SU-DHL-6 (cell line): Measurements from ENCODE around the gene NEIL1.

Source experiments
- H2AFZ ChIP-seq: fragments of 200-600 bp; sonication (generic); 2 replicates; pipeline ENCODE4 v1.6.1; 2014; ENCODE audit warnings: low read depth, mild to moderate bottlenecking, moderate library complexity, mixed read lengths, antibody characterized with exemption, low read length; ENCODE audit not compliant: severe bottlenecking
- H3F3A ChIP-seq: fragments of 200-600 bp; shearing (Covaris generic); 2 replicates; pipeline ENCODE4 v1.6.0; 2016; ENCODE audit warnings: antibody characterized with exemption, mild to moderate bottlenecking; ENCODE audit not compliant: insufficient read depth
- H3K27ac ChIP-seq: fragments of 200-600 bp; sonication (generic); 2 replicates; pipeline ENCODE4 v1.5.1; 2016; ENCODE audit warnings: low read depth, mild to moderate bottlenecking, low read length, moderate library complexity, mixed read lengths
- H3K27me3 ChIP-seq: fragments of 200-600 bp; sonication (generic), shearing (Covaris generic); 2 replicates; pipeline ENCODE4 v1.6.0; 2014; ENCODE audit warnings: mild to moderate bottlenecking, low read length
- H3K36me3 ChIP-seq: fragments of 200-600 bp; sonication (generic); 2 replicates; pipeline ENCODE4 v1.6.1; 2014; ENCODE audit warnings: mild to moderate bottlenecking, low read length, mixed read lengths
- H3K4me2 ChIP-seq: fragments of 300-600, 200-600 bp; shearing (Covaris generic), sonication (generic); 2 replicates; pipeline ENCODE4 v1.6.0; 2014; ENCODE audit warnings: low read length, low read depth, mild to moderate bottlenecking; ENCODE audit not compliant: poor library complexity, severe bottlenecking
- H3K4me3 ChIP-seq: fragments of 200-600 bp; sonication (generic); 2 replicates; pipeline ENCODE4 v1.5.1; 2014; ENCODE audit warnings: antibody characterized with exemption, low read length, mild to moderate bottlenecking, mixed read lengths; ENCODE audit not compliant: insufficient read depth, poor library complexity, severe bottlenecking
- H3K79me2 ChIP-seq: fragments of 200-600 bp; sonication (generic); 2 replicates; pipeline ENCODE4 v1.6.1; 2014; ENCODE audit warnings: mild to moderate bottlenecking, low read length, moderate library complexity; ENCODE audit not compliant: insufficient read depth
- H3K9ac ChIP-seq: fragments of 200-600 bp; sonication (generic); 2 replicates; pipeline ENCODE4 v1.7.0; 2014; ENCODE audit warnings: mild to moderate bottlenecking, low read length
- H3K9me2 ChIP-seq: fragments of 200-600 bp; sonication (generic); replicated peaks from 2 replicates; pipeline ENCODE4 v1.6.1; 2014; ENCODE audit warnings: low read length; ENCODE audit not compliant: insufficient read depth
- H3K9me3 ChIP-seq: fragments of 200-600 bp; sonication (generic); 2 replicates; pipeline ENCODE4 v1.6.1; 2014; ENCODE audit warnings: low read length, mixed read lengths; ENCODE audit not compliant: insufficient read depth
- H4K20me1 ChIP-seq: fragments of 200-600 bp; sonication (generic); 2 replicates; pipeline ENCODE4 v1.6.1; 2014; ENCODE audit warnings: low read depth, mild to moderate bottlenecking, antibody characterized with exemption, low read length, moderate library complexity, mixed read lengths
- EZH2phosphoT487 ChIP-seq: fragments of 200-600 bp; sonication (generic), shearing (Covaris generic); conservative IDR thresholded peaks from 2 replicates; pipeline ENCODE4 v1.6.1; 2018; ENCODE audit warnings: mild to moderate bottlenecking, antibody characterized with exemption, low read length, moderate library complexity, mixed read lengths
- TF ChIP-seq, protein P1 (sequence below): fragments of 200-600 bp; sonication (generic); IDR thresholded peaks from one replicate; pipeline ENCODE4 v1.5.1; 2017; ENCODE audit warnings: antibody characterized with exemption, mild to moderate bottlenecking, low read length, moderate library complexity; ENCODE audit not compliant: insufficient read depth, poor library complexity, severe bottlenecking

Gene NEIL1

DNA sequence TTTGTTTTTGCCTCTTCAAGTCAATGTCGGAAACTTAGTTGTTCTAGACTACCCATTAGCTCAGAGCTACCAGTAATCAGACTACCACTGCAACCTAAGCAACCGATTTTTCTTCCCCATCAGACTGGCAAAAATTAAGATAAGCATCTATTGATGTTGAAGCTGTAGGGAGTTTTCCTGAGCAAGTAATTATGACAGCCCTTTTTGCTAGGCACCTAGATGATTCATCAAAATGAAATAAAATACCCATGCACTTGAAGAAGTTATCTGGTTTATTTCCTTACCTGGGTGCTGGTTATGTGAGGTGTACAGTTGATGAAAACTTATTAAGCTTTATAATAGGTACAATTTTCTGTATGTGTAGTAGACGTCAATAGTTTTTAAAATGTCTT, 11.5 kb upstream of the NEIL1 start:
- H4K20me1 ChIP-seq: no peaks in the 10 kb centered on the region
- 0 out of 2 replicates have a peak, but pooled peaks cover 3% of the 10 kb centered on the region for H3K79me2 ChIP-seq
- no peak overlapping the region for H3K27ac ChIP-seq
- H3F3A ChIP-seq: no peaks in the 10 kb centered on the region
- no peaks in the 10 kb centered on the region for H3K9me3 ChIP-seq
- TF ChIP-seq, protein P1, sequence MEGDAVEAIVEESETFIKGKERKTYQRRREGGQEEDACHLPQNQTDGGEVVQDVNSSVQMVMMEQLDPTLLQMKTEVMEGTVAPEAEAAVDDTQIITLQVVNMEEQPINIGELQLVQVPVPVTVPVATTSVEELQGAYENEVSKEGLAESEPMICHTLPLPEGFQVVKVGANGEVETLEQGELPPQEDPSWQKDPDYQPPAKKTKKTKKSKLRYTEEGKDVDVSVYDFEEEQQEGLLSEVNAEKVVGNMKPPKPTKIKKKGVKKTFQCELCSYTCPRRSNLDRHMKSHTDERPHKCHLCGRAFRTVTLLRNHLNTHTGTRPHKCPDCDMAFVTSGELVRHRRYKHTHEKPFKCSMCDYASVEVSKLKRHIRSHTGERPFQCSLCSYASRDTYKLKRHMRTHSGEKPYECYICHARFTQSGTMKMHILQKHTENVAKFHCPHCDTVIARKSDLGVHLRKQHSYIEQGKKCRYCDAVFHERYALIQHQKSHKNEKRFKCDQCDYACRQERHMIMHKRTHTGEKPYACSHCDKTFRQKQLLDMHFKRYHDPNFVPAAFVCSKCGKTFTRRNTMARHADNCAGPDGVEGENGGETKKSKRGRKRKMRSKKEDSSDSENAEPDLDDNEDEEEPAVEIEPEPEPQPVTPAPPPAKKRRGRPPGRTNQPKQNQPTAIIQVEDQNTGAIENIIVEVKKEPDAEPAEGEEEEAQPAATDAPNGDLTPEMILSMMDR: no peak
- no peak for TF ChIP-seq EZH2phosphoT487
- H3K4me2 ChIP-seq: peak overlapping the region; percentile 65
- H3K27me3 ChIP-seq: no peaks in the 10 kb centered on the region
- peak overlapping the region; percentile 88 for H3K9ac ChIP-seq
- H3K36me3 ChIP-seq: no peaks in the 10 kb centered on the region
- H3K9me2 ChIP-seq: no peaks in the 10 kb centered on the region
- peak overlapping the region; percentile 91 for H2AFZ ChIP-seq
- H3K4me3 ChIP-seq: peak overlapping the region; percentile 90

DNA sequence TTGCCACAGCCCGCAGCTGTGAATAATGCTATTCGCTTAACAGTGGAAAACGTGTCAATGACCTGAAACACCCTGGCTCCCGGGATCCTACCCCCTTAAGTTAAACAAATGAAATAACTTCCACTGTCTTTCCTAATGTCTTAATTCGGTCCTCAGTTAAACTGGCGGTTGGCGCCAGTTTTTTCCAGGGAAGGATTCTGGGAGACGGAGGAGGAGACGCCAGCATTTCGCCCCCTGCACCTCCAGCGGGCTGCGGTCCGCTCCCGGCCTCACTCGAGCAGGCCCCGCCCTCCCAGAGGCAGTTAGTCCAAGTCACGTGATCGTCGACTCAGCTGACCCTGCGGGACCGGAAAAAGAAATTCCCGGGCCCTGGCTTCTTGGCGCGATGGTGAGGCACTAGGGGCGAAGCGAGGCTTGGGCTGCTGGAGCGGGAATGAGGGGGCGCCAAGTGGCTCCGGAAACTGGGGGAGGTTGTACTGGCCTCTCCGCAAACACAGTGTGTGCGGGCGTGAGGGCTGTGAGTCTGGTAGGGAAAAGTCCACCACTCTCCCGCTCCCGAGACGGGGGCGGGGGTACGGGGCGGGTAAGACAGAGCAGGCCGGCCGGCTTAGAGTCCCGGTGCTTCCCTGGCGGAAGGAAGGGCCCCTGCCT, 11.0 kb upstream of the NEIL1 start, which contains the start of gene COMMD4:
COMMD4 (plus strand) TSS at position 359 of the 651 bp plus-strand sequence; CDS start at position 386, 27 bp downstream.
- H3K9me3 ChIP-seq: no peaks in the 10 kb centered on the region
- peak within 1 kb of the TSS; percentile 38 for H3K27ac ChIP-seq
- no peaks in the 10 kb centered on the region for H3K27me3 ChIP-seq
- no peaks in the 10 kb centered on the region for H3K9me2 ChIP-seq
- H3K79me2 ChIP-seq: 0 out of 2 replicates have a peak, but pooled peaks cover 3% of the 10 kb centered on the region
- H3F3A ChIP-seq: no peaks in the 10 kb centered on the region
- no peaks in the 10 kb centered on the region for H4K20me1 ChIP-seq
- TF ChIP-seq EZH2phosphoT487: no peak
- TF ChIP-seq, protein P1: no peak
- no peaks in the 10 kb centered on the region for H3K36me3 ChIP-seq
- peak within 1 kb of the TSS; percentile 91 for H2AFZ ChIP-seq
- peak within 1 kb of the TSS; percentile 90 for H3K4me3 ChIP-seq
- peak within 1 kb of the TSS; percentile 88 for H3K9ac ChIP-seq
- H3K4me2 ChIP-seq: peak within 1 kb of the TSS; percentile 65

DNA sequence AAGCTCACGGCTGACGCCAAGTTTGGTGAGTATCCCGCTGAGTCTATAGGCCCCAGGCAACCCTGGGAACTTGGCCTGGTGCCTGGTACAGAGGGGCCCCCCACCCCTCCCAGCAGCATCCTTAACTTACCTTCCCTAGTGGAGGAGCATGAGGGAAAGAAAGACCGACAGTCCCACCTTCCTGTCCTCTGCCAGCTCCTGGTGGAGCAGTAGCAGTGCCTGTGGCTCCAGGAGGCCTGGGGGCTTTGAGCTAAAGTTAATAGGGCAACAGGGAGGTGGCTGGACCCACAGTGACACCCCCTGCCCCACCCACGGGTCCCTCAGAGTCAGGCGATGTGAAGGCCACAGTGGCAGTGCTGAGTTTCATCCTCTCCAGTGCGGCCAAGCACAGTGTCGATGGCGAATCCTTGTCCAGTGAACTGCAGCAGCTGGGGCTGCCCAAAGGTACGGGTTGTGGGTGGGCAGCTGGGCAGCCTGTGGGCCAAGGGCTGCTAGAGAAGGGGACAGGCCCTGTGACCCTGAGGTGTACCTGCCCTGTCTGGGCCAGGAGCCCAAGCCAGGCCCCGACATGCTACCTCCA, 8.1 kb upstream of the NEIL1 start:
- no peaks in the 10 kb centered on the region for H3F3A ChIP-seq
- no peaks in the 10 kb centered on the region for H3K9me3 ChIP-seq
- H3K9ac ChIP-seq: no peak overlapping the region
- no peak overlapping the region for H3K4me3 ChIP-seq
- no peak for TF ChIP-seq EZH2phosphoT487
- TF ChIP-seq, protein P1: no peak
- H3K9me2 ChIP-seq: no peaks in the 10 kb centered on the region
- H3K27me3 ChIP-seq: no peaks in the 10 kb centered on the region
- 0 out of 2 replicates have a peak, but pooled peaks cover 3% of the 10 kb centered on the region for H3K79me2 ChIP-seq
- no peaks in the 10 kb centered on the region for H4K20me1 ChIP-seq
- no peak overlapping the region for H3K27ac ChIP-seq
- no peak overlapping the region for H3K4me2 ChIP-seq
- no peaks in the 10 kb centered on the region for H3K36me3 ChIP-seq
- H2AFZ ChIP-seq: no peak overlapping the region
